Diencephalon (tissue), 1 donor: ENCODE results near the gene C4orf50. TPM values are rescaled to one million over a fixed set of nuclear protein-coding genes. Genes with fewer than 3 reads are reported as not detected.

Source experiments
- small RNA-seq: library from RNA; depleted of rRNA; stranded (forward); fragments of <200 nt; gene quantifications from one replicate; pipeline ENCODE3, GENCODE V24; 2014
- total RNA-seq: library from RNA; depleted of rRNA; stranded (reverse); fragments of >200 nt; gene quantifications from one replicate; pipeline ENCODE4 v1.2.3, GENCODE V29; 2014

C4orf50 gene
- 19.4 TPM for total RNA-seq

DNA sequence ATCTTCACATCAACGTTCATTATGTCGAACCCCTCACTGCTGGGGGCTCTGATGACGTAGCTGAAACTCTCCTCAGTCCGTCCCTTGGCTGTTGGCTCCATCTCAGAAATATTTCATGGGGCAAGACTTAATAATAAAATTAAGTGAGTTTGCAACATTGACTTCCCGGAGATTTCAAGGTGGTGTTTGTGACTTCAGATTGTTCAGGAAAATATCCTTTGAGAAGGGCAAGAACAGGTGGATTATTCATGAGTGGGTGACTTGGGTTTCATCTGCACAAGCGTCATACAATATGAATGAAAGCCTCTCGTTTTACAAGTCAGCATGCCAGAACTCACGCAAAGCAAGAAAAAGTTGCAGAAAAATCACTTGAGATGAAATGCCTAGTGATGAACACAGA lies at the start of gene C4orf50:
C4orf50 (minus strand) TSS at position 101 of the 400 bp plus-strand sequence.

DNA sequence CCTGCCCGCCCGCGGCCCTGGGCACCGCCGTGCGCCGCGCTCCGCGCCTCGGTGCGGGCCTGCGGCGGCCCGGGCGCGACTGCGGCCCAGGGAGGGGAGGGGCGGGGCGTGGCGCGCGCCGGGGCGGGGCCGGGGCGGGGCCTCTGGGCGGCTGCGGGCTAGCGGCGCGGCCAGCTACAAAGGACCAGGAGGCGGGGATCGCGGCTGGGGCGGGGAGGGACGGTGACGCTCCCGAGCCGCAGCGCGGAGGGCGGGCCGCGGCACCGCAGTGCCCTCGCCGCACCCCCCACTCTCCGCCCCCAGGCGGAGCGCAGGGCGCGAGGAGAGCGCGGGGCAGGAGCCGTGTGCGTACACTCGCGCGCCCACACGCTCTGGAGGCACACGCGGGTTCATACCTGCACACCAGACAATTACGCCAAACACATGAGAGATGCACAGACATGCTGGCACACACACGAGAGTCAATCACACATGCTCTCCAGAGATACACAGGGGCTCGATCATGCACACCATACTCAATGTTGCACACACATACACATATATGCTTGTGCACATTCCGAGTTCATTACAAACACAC lies 125.1 kb downstream of the C4orf50 start, which contains the start of gene CRMP1:
CRMP1 (minus strand) TSS at position 83 of the 577 bp plus-strand sequence. CDS start 117 bp downstream, outside the sequence.

Small RNAs within 50 kb of the gene (small RNA-seq; reads per million reads assigned to genes)
- gene MIR378D1 = not detected

Other genes with a start within 250 kb of the C4orf50 start
- gene CRMP1, start 125.3 kb downstream of the C4orf50 start, total RNA-seq = 489 TPM
- 26.8 TPM for gene JAKMIP1, start 182.1 kb upstream of the C4orf50 start, total RNA-seq